Stimulated activated CD8-positive, alpha-beta memory T cell treated with anti-CD3 and anti-CD28 coated beads, Interleukin-7, amount 100 ng/mL, for 48 hours (primary cell): ENCODE data around the gene SPATA31D4.

ENCODE experiments used
- DNase-seq, 2 donors: peaks; one replicate each; pipeline ENCODE4 v3.0.0-alpha.2; 2020; ENCODE audit warnings: low read depth in 1 of 2; ENCODE audit errors: extremely low read depth in 1 of 2

Gene SPATA31D4

DNA sequence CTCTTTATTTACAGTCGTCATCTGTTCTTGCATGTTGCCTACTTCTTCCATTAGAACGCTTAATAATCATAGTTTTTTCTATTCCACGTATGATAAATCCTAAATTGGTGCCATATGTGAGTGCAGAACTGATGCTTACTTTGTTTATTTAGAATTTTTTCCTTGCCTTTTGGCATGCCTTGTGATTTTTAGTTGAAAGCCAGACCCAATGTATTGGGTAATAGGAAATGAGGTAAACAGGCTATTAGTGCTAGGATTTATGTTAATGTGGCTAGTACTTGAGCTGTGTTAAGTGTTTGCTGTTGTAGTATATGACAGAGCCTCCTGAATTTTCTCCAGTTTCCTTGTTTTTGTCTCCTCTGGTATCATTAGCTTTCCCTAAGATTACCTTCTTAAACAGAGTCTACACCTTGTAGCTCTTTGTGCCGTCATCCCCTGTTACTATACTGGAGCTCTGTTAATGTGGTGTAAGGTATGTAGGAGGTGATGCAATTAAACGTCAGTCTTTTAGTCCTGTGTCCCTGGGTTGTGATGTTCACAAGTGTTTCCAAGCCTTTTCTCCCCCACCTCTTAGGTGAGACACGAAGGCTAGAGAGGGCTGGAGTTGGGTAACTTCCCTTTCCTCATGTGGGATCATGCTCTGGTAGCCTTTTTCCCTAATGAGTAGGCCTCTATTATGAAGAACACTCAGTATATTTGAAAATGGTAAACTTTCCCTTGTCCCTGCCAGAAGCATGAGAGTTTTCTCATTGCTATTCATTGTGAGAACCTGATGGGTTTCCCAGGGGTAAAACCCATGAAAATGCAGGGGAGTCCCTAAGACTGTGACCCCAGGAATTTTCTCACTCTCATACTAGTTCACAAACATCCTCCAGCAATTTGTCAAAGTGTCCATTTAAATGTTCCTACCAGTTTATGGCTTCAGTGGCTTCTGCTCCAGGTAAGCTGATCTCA is 36.3 kb downstream of the SPATA31D4 start:
- DNase-seq, result no peak

DNA sequence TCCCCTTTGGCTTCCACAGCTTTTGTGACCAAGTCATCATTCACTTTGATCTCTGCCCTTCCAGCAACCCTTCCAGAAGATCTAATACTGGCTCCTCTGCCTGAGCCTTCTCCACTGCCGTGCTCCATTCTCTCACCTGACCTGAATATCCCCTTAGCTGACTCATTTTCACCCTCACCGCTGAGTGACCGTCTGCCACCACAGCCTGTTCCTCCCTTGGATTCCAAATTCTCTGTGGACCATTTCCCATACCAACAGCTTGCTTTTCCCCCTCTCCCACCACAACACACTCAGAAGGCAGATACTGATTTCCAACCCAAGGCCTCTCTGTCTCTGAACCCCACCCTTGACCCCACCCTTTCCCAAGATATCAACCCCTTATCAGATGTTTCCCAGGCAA is 39.8 kb downstream of the SPATA31D4 start:
- DNase-seq, result no peak

DNA sequence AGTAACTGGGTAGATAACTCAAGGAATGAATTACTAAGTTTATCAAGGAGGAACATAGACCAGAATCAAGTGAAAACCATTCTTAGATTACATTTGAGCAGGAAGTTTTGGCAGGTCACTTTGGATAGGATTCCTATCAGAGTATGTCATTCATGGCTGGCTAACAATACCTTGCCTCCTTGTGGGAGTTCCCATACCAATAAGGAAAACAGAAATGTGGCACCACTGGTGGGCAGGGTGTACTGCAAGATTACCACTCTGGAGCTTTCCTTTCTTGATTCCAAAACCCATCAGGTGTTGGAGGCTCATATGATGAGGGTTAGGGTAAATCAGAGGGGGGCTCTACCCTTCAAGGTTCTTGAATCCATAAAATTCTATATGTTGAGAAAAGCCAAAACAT is 41.7 kb downstream of the SPATA31D4 start:
- no peak for DNase-seq

DNA sequence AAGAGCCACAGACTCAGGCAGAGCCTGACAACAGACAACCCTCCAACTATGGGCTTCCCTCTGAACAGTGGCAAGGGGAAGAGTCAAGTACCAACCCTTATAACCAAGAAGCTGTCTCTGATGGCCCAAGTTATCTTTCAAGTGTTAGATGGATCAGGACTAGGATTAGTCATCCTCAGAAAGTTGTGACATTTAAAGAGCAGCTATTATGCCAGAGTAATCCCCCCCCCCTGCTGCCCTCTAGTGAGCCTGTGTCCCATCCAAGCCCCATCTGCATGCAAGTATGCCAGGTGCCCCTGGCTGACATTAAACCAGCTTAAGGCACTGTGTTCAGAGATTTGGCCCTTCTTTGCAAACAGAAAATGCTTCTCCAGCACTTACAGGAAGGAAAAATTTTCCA is 43.5 kb downstream of the SPATA31D4 start:
- no peak for DNase-seq

DNA sequence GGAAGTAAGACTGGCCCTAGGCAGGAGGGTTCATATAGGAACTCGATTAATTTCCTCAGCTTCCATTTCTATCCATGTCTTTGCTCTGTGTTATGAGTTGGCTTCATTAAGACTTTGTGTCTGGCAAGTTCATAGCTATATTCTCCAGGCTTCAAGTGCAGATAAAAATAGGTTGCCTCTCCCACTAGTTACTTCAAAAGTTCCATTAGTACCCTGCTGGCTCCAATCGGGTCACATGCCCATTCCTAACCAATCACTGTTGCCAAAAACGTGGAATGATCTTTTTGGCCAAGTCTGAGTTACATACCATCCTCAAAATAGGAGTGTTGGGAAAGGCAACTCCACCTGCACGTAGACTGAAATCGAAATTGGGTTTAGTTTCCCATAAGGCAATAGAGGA is 46.5 kb downstream of the SPATA31D4 start:
- DNase-seq, result no peak

DNA sequence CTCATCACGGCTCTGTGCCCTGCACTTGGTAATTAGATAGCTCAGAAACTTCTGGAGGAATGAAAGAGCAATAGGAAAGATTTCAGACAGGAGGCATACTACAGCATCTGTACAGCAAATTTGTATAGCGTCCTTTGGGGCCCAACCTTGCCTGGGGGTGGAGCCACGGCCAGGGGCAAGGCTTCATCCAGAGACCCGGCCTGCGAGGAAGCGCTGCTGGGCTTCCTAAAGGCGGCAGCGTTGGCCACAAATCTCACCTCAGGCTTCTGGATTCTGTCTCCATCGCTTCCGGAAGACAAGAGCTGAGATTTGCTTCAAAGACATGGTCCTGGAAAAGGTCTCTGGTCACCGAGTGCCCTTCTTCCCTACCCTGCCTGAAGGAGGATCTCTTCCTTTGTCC is 48.1 kb downstream of the SPATA31D4 start:
- no peak for DNase-seq

DNA sequence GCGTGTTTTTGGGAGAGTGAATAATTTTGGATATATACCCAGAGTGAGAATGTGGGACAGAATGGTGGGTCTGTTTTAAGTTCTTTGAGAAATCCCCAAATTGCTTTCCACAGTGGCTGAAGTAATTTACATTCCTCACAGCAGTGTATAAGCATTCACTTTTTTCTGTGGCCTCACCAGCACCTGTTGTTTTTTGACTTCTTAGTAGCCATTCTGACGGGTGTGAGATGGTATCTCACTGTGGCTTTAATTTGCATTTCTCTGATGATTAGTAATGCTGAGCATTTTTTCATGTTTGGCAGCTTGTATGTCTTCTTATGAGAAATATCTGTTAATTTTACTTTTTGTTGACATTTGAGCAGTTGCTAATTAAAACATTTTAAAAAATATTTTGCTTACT is 51.0 kb downstream of the SPATA31D4 start:
- no peak for DNase-seq

DNA sequence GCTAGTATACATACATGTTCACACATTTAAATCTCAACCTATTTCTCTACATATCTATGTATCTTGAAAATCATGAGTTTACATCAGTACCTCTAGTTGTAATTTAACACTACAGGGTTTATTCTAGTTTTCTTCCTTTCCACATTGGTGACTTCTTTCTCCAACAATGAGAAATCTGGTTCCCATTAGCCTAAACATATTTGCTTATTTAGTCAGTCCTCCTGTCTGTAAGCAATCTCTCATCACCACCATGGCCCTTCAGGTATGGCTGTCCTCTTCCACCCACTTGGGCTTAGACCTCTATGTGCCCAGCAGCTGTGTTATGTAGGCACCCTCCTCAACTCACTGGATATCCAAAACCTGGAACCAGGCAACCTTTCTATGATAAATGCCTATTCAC is 52.3 kb downstream of the SPATA31D4 start:
- no peak for DNase-seq

DNA sequence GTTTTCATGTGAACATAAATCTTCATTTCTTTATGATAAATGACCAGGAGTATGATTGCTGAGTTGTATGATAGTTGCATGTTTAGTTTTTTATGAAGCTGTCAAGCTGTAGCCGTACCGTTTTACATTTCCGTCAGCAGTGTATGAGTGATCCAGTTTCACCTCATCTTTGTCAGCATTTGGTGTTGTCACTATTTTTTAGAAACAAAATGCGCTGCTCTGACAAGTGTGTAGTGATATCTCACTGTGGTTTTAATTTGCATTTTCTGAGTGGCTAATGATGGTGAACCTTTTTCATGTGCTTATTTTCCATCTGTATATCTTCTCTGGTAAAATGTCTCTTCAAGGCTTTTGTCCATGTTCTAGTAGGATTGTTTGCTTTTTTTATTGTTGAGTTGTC is 53.7 kb downstream of the SPATA31D4 start:
- no peak for DNase-seq
